ENCODE measurements around the gene GBA3. TPM values are rescaled to one million over a fixed set of nuclear protein-coding genes. Genes with fewer than 3 reads are reported as not detected.

The GBA3 gene
- total and polyA plus RNA-seq, 8 donors: 0.12 to 0.92 (median 0.26) TPM; not detected in 2

GRCh38 chr4:22745234-22745633 lies 52.5 kb downstream of the GBA3 start:
- H3K27me3 ChIP-seq: no peaks in the 10 kb centered on the region
- H3K4me3 ChIP-seq: no peak overlapping the region
- ATAC-seq: no peak
- no peak for DNase-seq
- H3K36me3 ChIP-seq: no peaks in the 10 kb centered on the region
- WGBS, 2 donors: 41 to 42% methylated on average over 1 of the region's 1 CpG
- H3K27ac ChIP-seq: no peak overlapping the region
- no peak for FAIRE-seq
- H3K9me3 ChIP-seq: no peaks in the 10 kb centered on the region
- TF ChIP-seq CTCF (IDR thresholded peaks at IDR 0.05): no peak
- intact Hi-C loops (cut with DNase I): no loop called here
- H3K4me1 ChIP-seq: no peaks in the 10 kb centered on the region

- intact Hi-C loops (cut with DNase I): no loop called here
- ATAC-seq: no peak
- DNase-seq: no peak
- FAIRE-seq: no peak
- H3K4me1 ChIP-seq: no peaks in the 10 kb centered on the region
- no peak overlapping the region for H3K27ac ChIP-seq
- no peak overlapping the region for H3K4me3 ChIP-seq
- H3K9me3 ChIP-seq: no peaks in the 10 kb centered on the region
- no peaks in the 10 kb centered on the region for H3K27me3 ChIP-seq
- no peak for TF ChIP-seq CTCF (IDR thresholded peaks at IDR 0.05)
- WGBS, 2 donors: 62 to 71% methylated on average over 2 of the region's 2 CpGs
- H3K36me3 ChIP-seq: no peaks in the 10 kb centered on the region
Measured at GRCh38 chr4:22754116-22754515, 61.4 kb downstream of the GBA3 start.

GRCh38 chr4:22762548-22762947 lies 69.8 kb downstream of the GBA3 start:
- Histone ChIP-seq H3K27ac (no peak overlapping the region), H3K36me3 (no peaks in the 10 kb centered on the region), H3K27me3 (no peaks in the 10 kb centered on the region), H3K4me3 (no peak overlapping the region), H3K4me1 (no peaks in the 10 kb centered on the region), H3K9me3 (no peaks in the 10 kb centered on the region)
- 53 to 56% methylated on average over 2 of the region's 2 CpGs for WGBS, 2 donors
- TF ChIP-seq CTCF (IDR thresholded peaks at IDR 0.05): no peak
- DNase-seq (no peak), ATAC-seq (no peak), FAIRE-seq (no peak)
- intact Hi-C loops (cut with DNase I): no loop called here

GRCh38 chr4:22764183-22764582 lies 71.4 kb downstream of the GBA3 start:
- intact Hi-C loops (cut with DNase I): no loop called here
- H3K9me3 ChIP-seq: no peaks in the 10 kb centered on the region
- no peak overlapping the region for H3K27ac ChIP-seq
- DNase-seq (no peak), FAIRE-seq (no peak), ATAC-seq (no peak)
- H3K4me3 ChIP-seq: no peak overlapping the region
- WGBS, 2 donors: 74 to 88% methylated on average over 3 of the region's 3 CpGs
- no peaks in the 10 kb centered on the region for H3K36me3 ChIP-seq
- no peaks in the 10 kb centered on the region for H3K4me1 ChIP-seq
- H3K27me3 ChIP-seq: no peaks in the 10 kb centered on the region
- TF ChIP-seq CTCF (IDR thresholded peaks at IDR 0.05): no peak

- ATAC-seq (no peak), FAIRE-seq (no peak), DNase-seq (no peak)
- TF ChIP-seq CTCF (IDR thresholded peaks at IDR 0.05): no peak
- Histone ChIP-seq H3K4me1 (no peaks in the 10 kb centered on the region), H3K36me3 (no peaks in the 10 kb centered on the region), H3K27ac (no peak overlapping the region), H3K27me3 (no peaks in the 10 kb centered on the region), H3K4me3 (no peak overlapping the region), H3K9me3 (no peaks in the 10 kb centered on the region)
- intact Hi-C loops (cut with DNase I): no loop called here
- WGBS, 2 donors: 49 to 66% methylated on average over 2 of the region's 2 CpGs
Measured at GRCh38 chr4:22766068-22766467, 73.3 kb downstream of the GBA3 start.

Data from pancreas (tissue), 10 donors.